Measurements from ENCODE around the gene RPLP2.

Gene RPLP2

GRCh38 chr11:850775-851763 lies 41.3 kb downstream of the RPLP2 start:
- DNase-seq (ENCODE audit: low spot score) = no peak

DNA sequence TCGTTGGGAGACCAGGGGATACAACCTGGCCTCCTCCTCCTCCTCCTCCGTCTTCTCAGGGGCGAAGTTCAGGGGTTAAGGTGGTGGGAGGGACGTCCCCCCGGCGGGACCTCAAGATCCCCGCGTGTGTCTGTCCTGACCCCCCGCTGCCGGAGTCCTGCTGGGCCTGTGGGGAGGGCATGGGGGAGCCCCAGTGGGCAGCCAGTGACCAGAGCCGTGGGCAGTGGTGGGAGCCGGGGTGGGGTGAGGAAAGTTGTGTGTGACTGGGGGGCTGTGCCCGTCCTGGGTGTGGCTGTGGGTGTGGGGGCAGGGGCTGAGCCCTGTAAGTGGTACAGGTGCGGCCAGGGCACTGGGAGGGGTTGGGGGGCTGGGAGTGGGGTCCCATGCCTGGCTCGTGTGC lies 43.0 kb downstream of the RPLP2 start:
- no peak for DNase-seq (ENCODE audit: low spot score)

GRCh38 chr11:853682-854448 lies 44.1 kb downstream of the RPLP2 start:
- DNase-seq (ENCODE audit: low spot score) = no peak

DNA sequence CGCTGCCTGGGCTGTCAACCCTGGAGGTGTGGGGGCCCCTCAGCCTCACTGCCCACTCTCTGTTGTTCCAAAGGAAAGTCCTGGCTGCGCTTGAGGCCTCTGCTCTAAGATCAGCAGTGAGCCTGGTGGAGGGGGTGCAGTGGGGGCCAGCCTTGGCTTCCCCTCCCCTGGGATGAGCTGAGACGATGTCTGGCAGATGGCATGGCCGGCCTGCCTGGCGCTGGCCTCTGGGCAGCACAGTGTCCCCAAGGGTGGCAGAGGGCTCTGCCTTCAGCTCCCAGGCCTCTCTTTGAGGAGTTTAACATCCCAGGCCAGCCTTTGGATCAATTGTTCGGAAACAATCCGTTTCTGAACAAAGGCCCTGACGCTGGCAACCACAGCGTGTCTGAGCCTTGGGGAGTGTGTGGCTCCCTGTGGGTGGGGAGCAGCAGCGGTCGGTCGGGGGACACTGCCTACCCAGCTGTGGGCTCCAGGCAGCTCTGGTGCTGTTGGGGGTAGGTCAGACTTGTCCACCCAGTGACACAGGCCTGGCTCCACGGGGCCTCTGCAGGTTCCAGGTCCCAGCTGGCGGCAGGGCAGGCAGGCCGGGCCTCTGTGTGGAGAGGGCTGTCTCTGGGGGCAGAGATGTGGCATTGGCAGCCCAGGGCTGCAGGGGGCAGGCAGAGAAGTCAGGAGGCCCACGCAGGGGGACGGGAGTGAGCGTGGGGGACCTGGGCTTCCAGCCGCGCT lies 45.0 kb downstream of the RPLP2 start:
- no peak for DNase-seq (ENCODE audit: low spot score)

DNA sequence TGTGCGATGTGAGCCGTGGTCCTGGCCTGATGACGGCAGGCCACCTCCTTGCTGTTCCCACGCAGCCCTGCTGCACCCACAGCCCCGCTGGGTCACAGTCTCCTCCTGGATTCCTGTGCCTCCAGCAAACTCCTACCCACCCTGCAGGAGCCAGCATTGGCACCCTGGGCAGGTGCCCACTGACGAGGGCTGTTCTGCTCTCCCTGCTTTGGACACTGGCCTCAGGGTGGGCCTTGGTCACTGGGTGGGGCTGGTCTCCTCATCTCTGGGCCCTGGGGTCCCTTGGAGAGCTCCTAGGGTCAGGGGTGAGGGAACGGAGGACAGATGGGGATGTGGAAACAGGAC lies 45.5 kb downstream of the RPLP2 start:
- no peak for DNase-seq (ENCODE audit: low spot score)

- no peak for DNase-seq (ENCODE audit: low spot score)
Measured at GRCh38 chr11:855796-856195, 46.0 kb downstream of the RPLP2 start.

- DNase-seq (ENCODE audit: low spot score) = no peak
Measured at GRCh38 chr11:856397-856796, 46.6 kb downstream of the RPLP2 start.

GRCh38 chr11:858053-858761 lies 48.4 kb downstream of the RPLP2 start:
- no peak for DNase-seq (ENCODE audit: low spot score)

DNA sequence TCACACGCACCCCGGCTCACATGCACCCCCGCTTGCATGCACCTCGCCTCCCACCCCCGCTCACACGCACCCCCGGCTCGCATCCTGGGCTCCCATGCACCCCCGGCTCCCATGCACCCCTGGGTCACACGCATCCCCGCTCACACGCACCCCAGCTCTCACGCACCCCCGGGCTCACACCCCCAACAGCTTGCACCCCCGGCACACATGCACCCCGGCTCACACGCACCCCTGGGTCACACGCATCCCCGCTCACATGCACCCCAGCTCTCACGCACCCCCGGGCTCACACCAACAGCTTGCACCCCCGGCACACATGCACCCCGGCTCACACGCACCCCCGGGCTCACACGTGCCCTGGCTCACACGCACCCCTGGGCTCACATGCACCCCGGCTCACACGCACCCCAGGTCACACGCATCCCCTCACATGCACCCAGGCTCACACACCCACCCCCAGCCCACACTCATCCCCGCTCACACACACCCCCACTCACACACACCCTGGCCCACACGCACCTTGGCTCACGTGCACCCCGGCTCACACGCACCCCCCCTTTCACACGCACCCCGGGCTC lies 49.1 kb downstream of the RPLP2 start:
- DNase-seq (ENCODE audit: low spot score) = no peak

DNA sequence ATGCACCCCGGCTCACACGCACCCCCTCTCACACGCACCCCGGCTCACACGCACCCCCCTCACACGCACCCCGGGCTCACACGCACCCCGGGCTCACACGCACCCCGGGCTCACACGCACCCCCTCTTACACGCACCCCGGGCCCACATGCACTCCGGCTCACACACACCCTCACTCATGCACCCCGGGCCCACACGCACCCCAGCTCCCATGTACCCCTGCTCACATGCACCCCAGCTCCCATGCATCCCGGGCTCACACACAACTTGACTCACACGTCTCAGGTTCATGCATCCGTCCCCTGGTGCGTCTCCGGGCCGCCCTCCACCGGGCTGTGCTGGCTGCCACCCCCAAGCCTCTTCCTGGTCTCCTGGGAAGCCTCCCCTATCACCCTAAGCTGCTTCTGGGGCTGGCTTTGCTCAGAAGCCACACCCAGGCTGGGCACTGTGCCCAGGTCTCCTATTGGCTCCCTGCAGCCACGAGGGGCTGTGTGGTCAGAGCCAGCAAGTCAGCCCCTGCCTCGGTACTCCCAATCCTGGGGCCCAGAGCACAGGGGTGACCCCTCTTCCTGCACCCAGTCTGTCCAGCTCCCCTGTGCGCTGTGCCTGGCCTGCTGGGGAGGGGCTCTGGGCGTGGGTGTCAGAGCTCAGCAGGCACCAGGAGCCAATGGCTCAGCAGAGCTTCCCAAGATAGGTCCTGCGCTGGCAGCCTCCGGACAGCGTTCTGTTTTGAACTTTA lies 49.8 kb downstream of the RPLP2 start:
- peak; percentile 94 for DNase-seq (ENCODE audit: low spot score)

GRCh38 chr11:860234-861104 lies 50.7 kb downstream of the RPLP2 start:
- DNase-seq (ENCODE audit: low spot score) = no peak

DNA sequence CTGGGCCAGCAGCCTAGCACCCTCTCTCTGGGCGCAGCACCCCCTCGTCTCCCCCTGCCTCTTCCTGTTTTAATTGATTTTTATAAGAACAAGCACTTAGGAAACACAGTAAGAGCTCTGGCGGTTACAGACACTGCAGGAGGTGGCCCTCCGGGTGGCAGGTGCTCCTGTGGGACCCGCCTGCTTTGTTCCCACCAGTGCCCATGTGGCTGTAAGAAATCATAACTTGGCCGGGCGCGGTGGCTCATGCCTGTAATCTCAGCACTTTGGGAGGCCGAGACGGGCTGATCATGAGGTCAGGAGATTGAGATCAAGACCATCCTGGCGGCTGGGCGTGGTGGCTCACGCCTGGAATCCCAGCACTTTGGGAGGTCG lies 51.3 kb downstream of the RPLP2 start:
- no peak for DNase-seq (ENCODE audit: low spot score)

- DNase-seq (ENCODE audit: low spot score) = peak; percentile 64
Measured at GRCh38 chr11:862081-862661, 52.4 kb downstream of the RPLP2 start.

All from cerebellar cortex (tissue), 1 donor.